ELR (cell line): ENCODE measurements around the gene ATP9A.

Source experiments
- DNase-seq: peaks from one replicate; pipeline ENCODE4 v3.0.0-alpha.2; 2015; ENCODE audit warnings: low read depth

The ATP9A gene

DNA sequence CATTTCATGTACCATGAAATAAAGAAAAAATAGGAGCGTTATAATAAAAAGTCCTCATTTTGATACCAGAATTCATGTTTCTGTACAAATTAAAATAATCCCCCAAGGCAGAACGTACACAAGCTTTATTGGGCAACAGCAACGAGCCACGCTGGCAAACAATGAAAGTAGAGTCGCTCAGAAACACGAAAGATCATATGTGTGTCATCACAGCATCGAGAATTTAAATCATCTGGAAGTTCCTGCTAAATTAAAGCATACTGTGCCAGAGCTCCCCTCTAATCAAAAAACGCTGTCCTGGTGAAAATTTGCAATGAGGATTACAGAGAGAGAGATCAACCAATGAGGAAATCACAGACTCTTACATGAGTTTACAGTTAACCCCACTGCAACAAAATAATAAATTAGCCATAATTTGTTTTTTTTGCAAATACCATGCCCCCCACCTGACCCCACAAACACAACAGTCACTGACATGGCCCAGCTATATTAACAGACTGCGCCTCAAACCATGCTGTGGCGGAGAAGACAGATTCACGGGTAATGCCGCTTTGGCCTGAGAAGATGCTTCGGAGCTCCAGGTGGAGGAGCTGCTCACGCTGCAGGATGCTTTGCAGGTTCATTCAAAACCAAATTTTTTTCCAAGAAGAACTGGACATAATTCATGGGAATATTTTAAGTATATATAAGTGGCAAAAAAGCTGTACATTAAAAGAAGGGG lies 171.4 kb downstream of the ATP9A start:
- no peak for DNase-seq

DNA sequence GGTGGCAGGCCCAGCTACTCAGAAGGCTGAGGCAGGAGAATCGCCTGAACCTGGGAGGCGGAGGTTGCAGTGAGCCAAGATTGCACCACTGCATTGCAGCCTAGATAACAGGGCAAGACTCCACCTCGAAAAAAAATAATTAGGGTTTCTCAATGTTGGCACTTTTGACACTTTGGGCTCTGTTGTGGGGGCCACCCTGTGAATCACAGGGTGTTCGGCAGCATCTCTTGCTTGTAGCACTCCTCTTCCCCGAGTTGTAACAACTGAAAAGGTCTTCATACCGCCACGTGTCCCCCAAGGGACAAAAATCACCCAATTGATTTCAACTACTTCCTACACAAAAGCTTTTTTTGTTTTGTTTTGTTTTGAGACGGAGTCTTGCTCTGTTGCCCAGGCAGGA lies 172.4 kb downstream of the ATP9A start:
- DNase-seq = no peak

DNA sequence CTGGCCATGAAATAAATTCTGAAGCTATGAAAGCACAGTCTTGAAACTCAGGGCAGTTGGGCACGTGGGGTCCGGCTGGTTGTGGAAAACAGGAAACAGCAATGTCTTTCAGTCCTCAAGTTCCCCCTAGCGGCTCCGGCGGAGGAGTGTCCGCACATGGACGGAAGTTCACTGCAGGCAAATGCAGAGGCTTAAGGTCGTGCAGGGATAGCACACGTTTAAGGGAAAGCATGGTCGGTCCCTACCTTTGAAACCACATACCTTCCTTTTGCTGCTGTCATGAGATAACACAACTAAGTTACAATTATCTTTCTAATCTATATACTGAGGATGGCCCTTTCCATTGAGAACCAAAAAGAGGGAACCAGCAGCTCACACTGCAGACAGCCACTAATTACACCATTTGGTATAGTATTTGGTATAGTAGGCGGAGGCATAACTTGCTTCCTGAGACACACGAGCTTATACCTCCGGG lies 173.1 kb downstream of the ATP9A start:
- DNase-seq = peak; percentile 96

DNA sequence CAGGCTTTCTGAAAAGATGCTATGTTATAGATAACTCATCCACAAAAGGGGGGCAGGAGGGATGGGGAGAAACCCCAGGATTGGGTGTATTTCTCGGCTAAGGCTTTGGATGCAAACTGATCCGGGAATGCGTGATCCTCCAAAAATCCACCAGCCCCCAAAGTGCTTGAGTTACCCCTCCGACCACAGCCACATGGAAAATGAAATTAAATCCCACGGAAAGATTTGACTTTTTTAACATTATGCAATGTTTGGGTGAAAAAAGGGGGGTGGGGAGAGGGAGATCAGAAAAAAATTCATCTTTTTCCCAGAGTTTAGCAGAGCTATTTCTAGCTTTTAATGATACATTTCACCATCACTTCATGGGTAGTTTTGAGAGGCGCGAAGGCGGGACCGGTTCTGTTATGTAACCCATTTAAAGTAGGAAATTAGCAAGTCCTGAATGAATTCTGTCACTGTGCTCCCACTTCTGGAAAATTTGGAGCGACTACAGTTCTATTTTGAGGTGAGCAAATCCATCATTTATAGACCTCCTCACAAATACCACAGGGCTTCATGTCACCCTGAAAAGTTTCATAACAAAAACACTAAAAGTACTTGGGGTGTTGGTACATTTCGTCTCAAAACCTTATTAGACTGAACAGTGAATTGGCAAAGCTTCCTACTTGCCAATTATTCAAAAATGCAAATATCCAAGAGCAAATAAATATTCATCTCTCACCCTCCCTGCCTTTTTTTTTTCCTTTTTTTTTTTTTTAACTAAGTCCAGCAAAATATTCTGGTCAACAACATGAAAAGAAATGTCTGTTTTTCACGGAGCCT lies 173.7 kb downstream of the ATP9A start:
- DNase-seq = no peak

DNA sequence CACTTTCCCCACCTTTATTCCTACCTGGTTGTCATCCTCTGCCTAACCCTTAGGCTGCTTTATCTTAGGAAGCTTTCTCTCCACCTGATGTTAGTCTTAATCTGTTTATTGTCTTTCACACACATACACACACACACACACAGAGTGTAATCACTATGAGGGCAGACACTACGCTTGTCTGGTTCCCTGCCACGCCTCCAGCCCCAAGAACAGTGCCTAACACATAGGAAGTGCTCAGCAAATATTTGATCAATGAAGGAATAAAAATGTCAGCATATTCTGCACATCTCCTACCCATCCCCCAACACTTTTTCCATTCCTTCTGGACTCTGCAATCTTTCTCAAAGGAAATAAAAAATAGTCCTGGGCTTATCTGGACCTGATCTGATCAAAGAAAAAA lies 174.6 kb downstream of the ATP9A start:
- no peak for DNase-seq

DNA sequence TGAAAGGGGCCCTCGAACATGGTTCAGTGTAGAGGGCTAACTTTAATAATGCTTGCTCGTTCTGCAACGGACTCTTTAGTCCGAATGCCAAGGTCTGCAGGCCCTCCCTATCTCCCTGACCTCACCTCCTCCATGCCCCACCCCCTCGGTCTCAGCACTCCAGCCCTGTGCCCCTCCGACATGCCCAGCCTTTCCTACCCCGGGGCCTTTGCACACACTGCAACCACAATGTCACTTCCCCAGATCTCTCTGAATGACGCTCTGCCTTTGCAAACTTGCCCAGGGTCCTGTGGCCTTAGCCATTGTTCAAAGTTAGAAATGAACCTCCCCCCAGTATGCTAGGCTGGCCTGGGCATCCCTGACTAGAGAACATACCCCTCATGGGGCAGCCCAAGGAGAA lies 175.6 kb downstream of the ATP9A start:
- DNase-seq = no peak

DNA sequence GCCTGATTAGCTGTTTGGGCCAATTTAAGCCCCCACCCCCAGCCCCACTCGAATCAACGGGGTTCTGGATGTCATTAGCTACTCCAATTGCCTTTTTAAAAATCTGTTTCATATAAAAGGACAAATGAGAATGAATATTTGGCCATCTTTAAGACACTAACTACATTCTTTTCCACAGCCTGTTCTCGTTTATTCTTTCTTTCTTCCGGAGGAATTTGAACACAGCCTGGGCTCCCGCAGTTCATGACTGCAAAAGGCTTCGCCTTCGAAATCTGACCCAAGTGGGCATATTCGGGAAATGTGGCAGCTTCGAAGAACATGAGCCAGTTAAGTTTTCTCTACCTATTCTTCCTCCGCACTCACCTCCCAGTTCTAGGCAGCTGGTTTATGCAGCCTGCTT lies 176.3 kb downstream of the ATP9A start:
- DNase-seq = no peak

DNA sequence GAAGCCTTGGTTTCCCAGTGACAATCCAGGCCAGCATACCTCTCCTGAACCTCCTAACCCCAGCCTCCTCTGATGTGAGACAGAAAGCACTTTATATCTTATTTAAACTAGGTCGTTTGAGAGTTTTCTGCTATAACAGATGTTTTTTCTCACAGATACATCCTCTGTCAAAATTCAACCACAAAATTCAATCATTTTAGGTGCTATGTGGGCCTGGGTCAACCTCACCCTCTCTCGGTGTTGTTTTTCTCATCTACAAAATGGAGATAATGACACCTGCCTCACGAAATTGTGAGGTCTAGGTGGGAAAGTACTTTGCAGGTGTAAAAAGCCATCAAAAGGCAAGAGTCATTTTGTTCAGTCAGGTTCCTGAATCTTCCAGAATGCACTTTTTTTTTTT lies 179.4 kb downstream of the ATP9A start:
- no peak for DNase-seq

DNA sequence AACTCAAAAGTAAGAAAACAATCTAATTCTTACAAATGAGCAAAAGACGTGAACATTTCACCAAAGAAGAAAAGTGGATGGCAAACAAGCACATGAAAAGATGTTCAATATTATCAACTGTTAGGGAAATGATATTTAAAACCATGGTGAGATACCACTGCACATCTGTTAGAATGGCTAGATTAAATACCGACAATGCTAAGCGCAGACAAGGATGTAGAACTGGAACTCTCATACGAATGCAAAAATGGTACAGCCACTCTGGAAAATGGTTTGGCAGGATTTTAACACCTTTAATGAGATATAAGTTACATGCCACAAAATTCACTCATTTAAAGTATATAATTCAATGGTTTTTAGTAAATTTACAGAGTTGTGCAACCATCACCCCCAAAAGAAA lies 181.0 kb downstream of the ATP9A start:
- no peak for DNase-seq

DNA sequence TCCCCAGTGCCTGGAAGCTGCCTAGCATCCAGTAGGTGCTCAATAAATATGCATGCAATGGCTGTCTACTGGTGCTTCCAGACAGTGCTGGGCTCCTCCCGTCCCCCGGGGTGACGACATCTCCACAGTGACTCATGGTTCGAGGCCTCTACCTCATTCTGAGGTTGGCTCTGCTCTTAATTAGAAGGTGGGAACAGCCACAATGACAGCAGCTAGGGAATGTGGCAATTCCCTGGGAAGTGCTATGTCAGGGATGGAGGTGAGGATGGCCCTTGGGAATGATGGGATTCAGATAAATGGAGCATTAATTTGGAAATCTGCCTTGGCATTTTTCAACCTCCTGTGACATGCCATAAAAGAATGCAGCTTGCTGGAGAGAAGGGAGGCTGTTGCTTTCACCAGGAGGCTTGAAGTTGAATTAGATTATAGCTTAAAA lies 182.2 kb downstream of the ATP9A start:
- peak; percentile 92 for DNase-seq

DNA sequence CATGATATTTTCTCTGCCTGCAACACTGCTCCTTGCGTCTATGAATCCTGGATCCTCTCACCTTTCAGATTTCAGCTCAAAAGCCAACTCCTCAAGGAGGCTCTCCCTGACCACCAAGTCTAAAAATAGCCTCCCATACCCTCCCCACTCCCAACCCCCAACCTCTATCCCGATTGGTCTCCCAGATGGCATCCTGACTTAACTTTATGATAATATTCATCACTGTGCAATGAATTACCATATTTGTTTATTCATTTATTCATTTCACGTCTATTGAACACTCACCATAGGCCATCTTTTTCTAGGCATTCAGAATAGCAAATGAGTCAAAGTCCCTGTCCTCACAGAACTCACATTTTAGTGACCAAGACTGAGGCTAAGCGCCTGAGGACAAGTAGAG lies 183.0 kb downstream of the ATP9A start:
- no peak for DNase-seq

DNA sequence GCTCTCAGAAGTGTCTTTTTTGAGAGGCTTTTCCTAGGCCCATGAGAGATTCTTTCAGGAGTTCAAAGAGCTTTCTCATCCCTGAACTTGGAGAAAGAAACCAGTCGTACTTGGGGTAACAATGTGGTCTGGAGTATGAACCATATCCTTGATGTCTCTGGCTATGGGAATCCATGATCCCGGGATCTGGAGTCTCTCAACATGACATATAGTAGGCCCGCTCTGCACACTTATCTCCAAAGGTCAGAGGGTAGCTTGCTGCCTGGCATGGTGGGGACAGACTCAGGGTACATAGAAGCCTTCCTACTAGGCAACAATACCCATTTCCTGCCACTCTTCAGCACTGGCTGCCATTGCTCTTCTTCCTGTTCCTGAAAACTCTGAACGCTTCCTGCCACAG lies 183.5 kb downstream of the ATP9A start:
- no peak for DNase-seq

DNA sequence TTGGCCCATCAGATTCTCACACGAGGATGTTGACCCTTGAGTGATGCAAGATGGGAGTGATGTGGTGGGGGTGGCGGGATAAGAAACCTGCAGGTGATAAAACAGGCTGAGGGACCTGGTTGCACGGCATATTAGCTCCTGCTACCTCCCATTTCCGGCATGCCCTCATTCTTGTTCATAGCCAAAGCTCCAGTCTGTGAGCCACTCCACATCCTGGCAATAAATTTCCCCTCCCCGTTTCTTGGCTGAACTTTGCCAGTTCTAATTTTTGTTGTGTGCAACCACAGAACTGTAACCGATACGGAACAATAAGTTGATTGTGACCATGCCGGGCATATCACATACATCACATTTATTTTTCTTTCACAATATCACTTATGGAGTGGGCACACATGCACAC lies 184.1 kb downstream of the ATP9A start:
- no peak for DNase-seq

DNA sequence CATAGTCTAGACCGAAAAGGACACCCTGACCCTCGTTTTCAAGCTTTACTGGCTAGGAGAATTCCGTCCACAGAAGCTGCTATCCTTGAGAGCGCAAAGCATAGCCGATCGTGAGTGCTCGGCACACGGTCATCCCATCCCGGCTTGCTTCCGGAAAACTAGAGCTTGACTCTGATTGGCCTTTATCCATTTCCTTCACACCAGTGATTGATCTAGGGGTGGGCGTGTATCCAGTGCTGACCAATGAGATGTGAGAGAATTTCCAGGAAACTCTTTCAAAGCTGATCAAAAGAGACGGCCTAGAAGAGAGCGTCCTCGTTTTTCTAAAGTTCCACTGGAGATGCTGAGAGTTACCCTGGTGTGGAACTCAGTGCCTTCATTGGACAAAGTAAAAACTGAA lies 184.7 kb downstream of the ATP9A start:
- no peak for DNase-seq

DNA sequence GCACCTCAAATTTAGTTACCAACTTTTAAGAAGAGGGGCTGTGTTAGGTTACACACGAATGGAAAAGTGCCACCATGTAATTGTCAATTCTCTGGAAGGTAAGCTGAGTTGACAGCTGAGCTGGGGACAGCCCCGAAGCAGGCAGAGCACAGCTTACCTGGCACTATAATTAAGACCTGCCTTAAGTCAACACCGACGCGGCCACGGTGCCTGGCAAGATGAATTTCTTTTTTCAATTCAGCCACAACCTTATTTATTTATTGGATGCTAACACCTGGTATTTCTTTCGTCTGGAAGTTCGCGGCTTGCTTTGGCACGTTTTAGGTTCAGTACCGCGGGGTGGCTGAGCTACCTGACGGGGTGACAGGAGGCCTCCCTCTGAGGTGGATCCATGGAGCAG lies 185.1 kb downstream of the ATP9A start:
- no peak for DNase-seq

DNA sequence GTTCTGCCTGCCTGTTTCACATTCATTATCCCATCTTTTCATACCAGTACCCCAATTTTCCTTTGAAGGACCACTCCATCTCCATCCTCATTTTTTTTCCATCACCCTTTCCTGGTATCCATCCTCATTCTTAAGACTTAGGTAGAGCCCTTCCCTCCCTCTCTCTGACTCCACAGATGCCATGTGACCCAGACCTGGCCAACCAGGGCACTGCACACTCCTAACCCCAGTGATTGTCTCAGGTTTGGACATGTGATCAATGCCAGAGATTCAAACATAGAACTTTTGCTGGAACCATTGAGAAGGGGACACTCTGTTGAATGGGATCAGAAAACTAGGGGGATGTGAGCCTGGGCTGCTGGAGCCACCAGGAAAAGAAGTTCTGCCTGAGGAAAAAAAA lies 186.6 kb downstream of the ATP9A start:
- DNase-seq = no peak

DNA sequence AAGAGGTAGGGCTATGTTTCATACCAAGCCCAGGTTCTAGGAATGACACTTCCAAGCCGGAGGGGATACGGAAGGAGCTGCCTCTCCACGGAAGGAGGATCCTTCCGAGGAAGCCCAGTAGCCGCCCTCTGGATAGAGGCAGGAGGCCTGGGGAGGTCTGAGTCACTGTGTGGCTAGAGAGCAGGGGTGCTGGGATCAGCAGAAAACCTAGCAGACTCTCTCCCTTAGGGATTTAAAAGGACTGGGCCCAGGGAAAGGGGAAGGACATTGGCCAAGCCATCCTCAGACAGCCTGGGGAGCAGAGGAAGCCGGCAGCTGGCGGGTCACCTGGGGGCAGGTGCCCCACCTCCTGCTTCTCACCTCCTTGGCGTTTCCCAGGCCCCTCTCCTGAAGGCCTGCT lies 189.1 kb downstream of the ATP9A start:
- DNase-seq = peak; percentile 89

DNA sequence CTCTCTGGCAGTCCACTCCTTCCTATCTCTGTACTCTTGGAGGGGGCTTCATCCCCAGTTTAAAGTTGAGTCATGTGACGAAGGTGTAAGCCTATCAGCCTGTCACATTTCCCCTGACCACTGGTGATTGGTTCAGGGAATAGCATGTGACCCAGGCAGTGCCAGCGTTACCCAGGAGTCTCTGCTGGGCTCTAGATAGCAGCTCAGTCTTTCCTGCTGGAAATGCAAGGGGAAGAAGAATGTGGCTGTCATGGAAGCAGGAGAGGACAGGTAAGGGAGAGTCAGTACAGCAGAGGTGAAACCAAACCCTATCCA lies 190.1 kb downstream of the ATP9A start:
- no peak for DNase-seq

DNA sequence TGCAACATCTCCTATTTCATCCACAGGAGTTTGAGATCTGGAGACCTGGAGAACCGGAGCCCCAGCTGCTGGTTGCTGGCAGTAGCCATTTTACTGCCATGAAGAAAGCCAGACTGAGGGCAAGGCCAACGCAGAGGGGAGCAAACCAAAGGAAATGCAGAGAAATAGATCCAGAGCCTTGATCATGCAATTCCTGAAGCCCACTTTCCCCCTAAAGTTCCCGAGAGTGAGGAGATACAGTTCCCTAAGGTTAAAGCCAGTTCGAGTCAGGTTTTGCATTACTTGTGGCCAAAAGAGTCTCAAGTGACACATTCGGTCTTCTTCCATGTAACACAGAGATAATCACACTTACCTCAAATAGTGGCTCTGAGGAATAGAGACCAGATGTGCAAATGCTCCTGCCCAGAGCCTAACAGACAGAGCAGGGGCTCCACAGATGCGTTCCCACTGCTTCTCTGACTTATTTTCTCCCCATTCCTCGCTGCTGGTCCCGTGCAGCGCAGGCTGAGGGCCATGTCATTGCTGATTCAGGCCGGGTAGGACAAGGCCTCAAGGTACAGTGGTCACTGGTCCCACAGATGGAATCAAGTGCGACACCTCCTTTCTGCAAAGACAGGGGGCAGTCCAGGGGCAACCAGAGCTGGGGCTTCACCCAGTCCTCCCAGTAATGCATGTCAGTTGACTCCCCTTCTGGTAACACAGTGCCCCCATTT lies 190.6 kb downstream of the ATP9A start:
- DNase-seq = no peak

DNA sequence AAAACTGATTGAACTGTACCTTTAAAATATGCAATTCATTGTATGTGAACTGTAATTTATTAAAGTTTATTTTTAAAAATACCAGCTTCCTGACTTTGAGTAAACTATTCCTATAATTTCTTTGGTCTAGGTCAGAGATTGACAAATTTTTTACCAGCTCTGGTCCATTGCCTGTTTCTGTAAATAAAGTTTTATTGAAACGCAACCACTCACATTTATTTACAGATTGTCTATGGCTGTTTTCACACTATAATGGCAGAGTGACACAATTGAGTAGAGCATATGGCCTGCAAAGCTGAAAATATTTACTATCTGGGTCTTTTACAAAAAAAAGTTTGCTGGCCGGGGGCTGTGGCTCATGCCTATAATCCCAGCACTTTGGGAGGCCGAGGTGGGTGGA lies 192.7 kb downstream of the ATP9A start:
- no peak for DNase-seq

DNA sequence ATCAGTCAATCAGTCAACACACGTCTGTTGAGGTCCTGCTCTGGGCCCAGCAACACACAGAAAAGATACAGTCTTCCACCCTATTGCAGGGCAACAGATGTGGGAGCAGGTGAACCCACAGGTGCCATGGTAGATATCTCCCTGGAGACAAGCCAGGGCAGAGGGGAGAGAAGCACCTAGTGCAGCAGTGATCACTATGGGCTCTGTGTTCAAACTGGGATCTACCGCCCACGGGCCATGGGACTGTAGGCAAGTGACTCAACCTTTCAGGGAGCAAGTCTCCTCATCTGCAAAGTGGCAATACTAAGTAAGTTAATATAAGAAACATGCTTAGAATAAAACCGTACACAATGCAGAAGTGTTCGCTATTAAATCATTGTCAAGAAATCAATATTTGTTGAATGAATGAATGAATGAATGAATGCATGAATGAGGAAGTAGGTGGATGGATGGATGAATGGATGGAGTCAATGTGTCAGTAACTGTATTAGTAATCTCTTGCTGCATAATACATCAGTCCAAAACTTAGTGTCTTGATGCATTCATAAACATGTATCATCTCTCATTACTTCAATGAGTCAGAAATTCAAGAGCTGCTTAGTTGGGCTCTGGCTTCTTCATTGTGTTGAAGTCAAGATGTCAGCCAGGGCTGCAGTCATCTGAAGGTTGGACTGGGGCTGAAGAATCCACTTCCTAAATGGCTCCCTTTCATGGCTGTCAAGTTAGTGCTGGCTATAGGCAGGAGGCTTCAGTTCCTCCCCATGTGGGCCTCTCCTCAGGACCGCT lies 193.7 kb downstream of the ATP9A start:
- peak; percentile 65 for DNase-seq

DNA sequence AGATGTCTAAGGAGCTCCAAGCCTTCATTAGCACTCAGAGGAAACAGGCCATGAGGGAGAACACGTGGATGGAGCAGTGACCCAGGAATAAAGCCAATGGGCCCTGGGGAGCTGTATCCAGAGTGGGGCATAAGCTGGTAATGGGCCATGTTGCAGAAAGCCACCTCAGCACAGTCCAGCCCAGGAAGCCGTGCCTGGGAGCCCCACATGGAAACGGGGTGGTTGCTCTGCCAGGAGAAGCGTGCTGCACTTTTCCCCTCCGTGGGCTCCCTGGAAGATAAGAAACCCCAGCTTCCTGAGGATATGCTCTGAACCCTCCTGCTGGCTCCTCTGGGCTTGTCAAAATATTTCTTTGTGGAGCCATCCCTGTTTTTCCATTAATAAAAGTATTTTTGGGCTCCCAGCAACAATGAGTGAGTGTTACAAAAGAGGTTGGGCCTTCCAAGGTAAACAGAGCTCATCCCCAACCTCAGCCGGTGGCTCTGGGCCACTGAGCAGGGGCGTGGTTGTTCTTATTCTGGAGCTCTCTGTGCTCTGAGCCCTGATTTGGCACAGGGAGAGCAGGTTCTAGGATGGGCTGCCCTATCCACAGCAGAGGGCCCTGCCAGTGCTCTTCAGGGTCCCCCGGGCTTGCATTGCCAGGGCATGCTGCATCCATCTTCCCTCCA lies 194.5 kb downstream of the ATP9A start:
- no peak for DNase-seq
